ENCODE measurements around the gene CXCR1.
A peak's percentile ranks its signal among the peaks of the same experiment; 100 is the strongest.
"Not testable (repeated sequence)": the region's sequence is repeated elsewhere in the genome, so short reads cannot be mapped to it uniquely, and the experiment has no call there.

The CXCR1 gene

DNA sequence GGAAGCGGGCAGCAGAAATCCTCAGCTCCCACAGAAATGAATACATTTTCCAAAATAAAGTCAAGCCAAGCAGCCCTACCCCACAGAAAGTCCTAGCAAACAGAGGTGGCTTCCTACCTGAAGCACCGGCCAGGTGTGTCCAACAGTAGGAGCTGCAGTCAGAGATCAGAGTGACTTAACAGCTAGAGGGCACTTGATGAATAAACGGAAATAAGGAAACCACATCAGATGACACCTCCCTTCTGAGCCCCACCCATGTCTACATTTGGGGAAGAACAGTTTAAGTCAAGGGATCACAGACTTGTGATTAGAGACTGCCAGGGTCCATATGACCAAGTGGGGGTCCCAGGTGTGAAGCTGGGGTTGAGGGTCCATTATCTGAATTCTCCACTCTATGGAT, at the start of gene CXCR1:
CXCR1 (minus strand) TSS at position 172 of the 400 bp plus-strand sequence. CDS start 1,751 bp downstream, outside the sequence.
- DNase-seq: no peak

GRCh38 chr2:218216336-218216673, 49.5 kb upstream of the CXCR1 start:
- no peak for DNase-seq

GRCh38 chr2:218214116-218214515, 47.4 kb upstream of the CXCR1 start:
- no peak for DNase-seq

- DNase-seq: no peak
Measured at GRCh38 chr2:218209078-218209477, 42.3 kb upstream of the CXCR1 start.

DNA sequence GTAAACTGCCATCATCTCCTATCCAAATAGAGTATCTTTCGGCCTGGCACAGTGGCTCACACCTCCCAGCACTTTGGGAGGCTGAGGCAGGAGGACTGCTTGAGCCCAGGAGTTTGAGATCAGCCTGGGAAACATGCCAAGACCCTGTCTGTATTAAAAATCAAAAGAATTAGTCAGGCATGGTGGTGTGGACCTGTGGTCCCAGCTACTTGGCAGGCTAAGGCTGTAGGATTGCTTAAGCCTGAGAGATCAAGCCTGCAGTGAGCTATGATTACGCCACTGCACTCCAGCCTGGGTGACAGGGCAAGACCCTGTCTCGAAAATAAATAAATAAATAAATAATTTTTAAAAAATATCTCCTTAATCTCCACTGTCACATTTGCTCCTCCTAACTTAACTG, 35.5 kb upstream of the CXCR1 start:
- no peak for DNase-seq

DNA sequence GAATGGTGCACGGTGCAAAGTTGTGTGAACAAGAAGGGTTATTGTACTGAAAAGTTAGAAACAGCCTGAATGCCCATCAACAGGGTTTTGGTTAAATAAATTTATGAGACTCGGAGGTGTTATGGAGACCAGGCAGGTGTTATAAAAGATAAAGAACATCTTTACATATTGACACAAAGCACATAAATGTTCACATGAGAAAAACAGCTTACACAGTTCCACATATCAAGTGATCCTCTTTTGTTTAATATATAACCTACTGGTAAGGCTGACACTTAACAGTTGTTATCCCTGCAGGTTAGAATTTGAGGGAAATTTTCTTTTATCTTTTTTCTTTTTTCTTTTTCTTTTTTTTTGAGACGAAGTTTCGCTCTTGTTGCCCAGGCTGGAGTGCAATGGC, 30.2 kb upstream of the CXCR1 start:
- no peak for DNase-seq

DNA sequence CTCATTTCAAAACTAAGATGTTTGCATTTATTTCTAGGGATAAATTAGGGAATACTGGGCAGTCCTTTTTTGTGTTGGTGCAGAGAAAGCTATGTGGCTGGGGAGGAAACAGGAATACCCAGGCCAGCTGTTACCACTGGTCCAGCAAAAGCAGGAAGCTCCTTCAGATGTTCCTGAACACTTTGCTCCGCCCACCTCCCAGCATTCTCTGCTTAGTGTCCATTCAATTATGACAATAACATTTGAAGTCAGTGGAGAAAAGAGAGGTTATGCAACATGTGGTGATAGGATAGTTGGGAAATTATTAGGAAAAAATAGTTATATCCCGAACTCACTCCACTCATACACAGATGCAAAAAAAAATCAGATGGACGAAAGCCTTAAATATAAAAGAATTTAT, 28.1 kb upstream of the CXCR1 start:
- DNase-seq: no peak

GRCh38 chr2:218193701-218194100, 26.9 kb upstream of the CXCR1 start:
- no peak for DNase-seq

GRCh38 chr2:218192902-218193430, 26.2 kb upstream of the CXCR1 start:
- DNase-seq: no peak

- DNase-seq: no peak
Measured at GRCh38 chr2:218188528-218188927, 21.8 kb upstream of the CXCR1 start.

DNA sequence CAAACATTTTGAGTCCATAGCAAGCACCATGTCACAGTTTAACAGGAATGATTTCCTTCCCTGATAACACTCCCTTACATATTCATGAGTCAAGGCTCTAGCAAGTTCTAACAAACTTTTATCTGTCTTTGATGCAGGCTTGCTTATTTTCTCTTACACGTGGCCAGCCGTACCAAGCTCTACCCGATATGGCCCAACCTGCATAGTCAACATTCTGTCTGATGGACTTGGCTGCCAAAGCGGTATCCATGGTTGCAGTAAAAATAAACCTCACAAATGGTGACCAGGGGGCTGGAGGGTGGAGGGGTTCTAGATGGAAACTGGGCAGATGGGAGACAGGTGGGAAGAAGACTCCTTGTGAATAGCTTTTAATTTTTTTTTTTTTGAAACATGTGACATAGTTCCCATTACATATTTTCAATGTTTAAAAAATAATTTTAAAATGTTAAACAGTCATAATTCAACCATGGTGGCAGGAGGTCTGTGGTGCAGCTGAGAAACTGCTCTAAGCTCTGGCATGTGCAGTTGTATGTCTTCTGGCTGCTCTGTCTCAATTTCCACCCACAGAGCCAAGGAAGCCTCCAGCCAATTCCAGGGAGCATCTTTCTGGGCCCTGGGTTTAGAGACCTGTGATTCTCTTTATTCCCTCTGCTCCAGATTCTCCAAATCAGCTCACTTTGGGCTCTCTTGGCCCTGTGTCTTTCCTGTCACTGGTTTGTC, 20.7 kb upstream of the CXCR1 start:
- DNase-seq: no peak

DNA sequence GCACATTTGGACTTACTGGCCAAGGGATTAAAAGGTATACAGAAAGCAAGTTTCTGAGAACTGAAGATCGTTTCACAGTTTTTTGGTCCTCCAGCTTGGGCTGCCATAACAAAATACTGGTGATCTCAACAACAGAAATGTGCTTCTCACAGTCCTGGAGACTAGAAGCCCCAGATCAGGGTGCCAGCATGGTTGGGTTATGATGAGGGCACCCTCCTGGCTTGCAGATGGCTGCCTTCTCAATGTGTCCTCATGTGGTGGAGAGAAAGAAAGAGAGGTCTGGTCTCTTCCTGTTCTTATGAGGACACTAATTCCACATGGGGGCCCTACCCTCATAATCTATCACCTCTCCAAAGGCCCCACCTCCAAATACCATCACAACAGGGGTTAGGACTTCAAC, 20.1 kb upstream of the CXCR1 start:
- no peak for DNase-seq

DNA sequence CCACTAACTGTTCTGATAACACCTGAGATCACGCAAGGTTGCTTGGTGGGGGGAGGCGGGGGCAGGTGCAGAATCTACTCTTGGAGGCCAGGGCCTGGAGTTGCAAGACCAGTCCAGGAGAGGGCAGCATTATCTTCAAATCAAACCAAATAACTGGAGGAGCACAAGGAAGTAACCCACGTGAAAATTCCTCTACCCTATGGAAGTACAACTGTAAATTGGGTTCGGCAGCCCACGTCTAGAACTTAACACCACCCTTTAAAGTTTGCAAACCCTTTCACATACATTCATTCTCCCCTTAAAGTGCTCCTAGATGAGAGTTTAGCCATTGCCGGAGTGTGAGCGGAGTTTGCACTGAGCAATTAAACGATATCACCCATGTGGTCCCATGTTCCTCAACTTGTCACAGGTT, 19.6 kb upstream of the CXCR1 start:
- DNase-seq: peak; percentile 60

DNA sequence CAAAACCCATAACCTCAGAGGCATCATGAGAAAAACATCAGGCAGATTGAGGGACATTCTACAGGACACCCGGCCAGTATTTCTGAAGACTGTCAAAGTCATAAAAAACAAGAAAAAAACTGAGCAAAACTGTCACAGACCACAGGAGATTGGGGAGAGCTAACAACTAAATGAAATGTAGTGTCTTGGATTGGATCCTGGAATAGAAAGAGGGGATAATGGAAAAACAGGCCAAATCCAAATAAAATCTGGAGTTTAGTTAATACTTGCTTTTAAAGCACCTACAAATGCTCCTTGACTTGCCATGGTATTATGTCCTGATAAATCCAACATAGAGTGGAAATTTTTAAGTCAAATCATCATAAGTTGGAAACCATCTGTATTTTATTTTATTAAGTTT, 17.6 kb upstream of the CXCR1 start:
- no peak for DNase-seq

DNA sequence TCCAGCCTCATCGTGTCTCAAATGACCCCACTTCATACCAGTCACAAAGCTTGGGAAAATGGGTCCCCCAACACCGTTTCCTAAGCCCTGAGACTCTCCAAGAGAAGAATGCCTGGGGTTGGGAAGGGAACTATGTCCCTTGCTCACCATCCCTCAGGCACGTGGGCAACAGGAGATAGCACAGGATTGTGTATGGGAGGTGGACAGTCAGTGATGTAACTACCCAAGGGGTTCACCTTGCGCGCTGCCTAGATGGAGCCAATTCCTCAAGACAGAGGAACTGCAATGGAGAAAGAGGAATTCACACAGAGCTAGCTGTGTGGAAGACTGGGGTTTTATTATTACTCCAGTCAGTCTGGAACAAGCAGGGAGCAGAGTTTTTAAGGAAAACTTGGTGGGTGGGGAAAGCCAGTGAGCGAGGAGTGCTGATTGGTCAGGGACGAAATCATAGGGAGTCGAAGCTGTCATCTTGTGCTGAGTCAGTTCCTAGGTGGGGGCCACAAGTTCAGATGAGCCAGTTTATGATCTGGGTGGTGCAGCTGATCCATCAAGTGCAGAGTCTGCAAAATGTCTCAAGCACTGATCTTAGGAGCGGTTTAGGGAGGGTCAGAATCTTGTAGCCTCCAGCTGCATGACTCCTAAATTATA, 13.8 kb upstream of the CXCR1 start:
- no peak for DNase-seq

- no peak for DNase-seq
Measured at GRCh38 chr2:218179782-218180181, 13.0 kb upstream of the CXCR1 start.

- DNase-seq: no peak
Measured at GRCh38 chr2:218172845-218173244, 6.1 kb upstream of the CXCR1 start.

- not testable (repeated sequence) for DNase-seq
Measured at GRCh38 chr2:218171744-218172143, 5.0 kb upstream of the CXCR1 start.

DNA sequence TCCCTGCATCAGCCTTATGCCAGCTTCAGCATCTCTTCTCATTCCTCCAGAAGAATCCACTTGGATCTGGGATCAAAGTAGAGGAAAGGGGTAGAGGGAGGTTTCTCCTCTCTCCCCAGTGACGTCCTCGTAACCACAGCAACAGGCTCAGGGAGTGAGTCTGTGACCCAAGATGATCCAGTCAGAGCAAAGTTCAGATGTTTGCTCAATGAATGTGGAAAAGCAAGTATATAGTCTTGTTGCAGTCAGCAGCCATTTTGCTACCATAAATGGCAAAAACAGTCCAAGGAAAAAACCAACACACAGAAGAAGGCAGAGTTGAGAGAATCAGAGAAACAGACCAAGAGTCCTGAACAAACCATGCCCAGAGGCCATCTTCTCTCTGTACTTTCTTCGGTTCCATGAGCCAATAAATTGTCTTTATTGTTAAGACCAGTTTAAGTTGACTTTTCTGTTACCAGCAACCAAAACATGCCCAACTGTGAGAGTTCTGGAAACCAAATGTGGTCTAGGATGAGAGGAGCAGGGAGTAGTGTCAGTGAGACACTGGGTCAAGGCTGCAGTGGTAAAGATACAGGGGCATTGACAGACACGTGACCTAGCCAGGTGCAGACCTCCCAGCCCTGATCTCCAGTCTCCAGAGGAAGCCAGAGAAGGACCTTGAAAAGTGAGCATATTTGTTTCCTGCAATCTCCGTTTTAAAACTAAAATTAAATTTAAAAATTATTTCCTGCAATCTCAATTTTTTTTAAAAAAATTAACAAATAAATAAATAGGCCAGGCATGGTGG, 3.2 kb upstream of the CXCR1 start:
- no peak for DNase-seq

GRCh38 chr2:218168635-218169462, 2.1 kb upstream of the CXCR1 start:
- DNase-seq: peak; percentile 64

DNA sequence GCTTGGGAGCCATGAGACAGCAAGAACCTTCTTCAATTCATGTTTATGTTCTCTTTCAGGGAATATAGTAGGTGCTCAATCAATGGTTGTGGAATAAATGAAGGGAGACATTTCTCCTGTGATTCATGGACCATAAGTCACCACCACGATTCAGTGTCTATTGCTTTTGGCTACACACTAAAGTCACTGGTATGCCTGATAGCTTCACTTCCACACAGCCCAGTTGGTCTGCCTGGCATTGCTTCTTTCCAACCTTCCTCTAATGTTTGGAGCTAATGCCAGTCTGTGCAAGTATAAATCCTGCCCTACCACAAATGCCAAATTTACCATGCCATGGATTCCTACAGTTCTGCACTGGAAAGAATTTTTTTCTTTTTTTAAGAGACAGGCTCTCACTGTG, 1.3 kb upstream of the CXCR1 start:
- no peak for DNase-seq

DNA sequence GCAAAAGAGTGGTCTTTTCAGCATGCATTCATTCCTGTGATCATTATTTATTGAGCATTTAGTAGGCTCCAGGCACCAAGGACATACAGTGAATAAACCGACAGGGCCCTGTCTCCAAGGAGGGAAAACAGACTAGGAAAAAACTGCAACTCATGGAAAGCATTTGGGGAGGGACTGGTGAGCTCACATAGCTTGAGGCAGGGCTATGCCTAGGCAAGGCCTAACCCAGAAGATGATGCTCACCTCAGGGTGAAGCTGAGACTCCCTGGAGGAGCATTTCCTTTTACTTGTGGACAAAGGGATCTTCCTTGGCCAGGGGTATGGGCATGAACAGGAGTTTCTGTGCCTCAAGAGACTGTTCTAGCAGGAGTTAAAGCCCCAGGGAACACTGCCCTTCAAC, 3.9 kb downstream of the CXCR1 start:
- DNase-seq: no peak

GRCh38 chr2:218161644-218162043, 5.1 kb downstream of the CXCR1 start:
- DNase-seq: no peak
